ENCODE measurements around the gene GNAQ. TPM values are rescaled to one million over a fixed set of nuclear protein-coding genes. Genes with fewer than 3 reads are reported as not detected.
A peak's percentile ranks its signal among the peaks of the same experiment; 100 is the strongest.

The GNAQ gene
- total RNA-seq, 1 donor from 2014 or later = 16.2 TPM

- peaks cover 3 to 23% (median 12%) of the 10 kb centered on the region in 3 donors for H3K4me1 ChIP-seq (ENCODE audit: control insufficient read depth in 3 of 3, insufficient read depth in 3 of 3, low read length in 3 of 3)
- H3K27me3 ChIP-seq (ENCODE audit: control insufficient read depth in 3 of 3, insufficient read depth in 3 of 3, low read length in 3 of 3) = no peaks in the 10 kb centered on the region
Observed at GRCh38 chr9:78032730-78033457, 1.3 kb upstream of the GNAQ start.

GRCh38 chr9:78031893-78032729 lies 500 bp upstream of the GNAQ start:
- H3K27me3 ChIP-seq (ENCODE audit: control insufficient read depth in 3 of 3, insufficient read depth in 3 of 3, low read length in 3 of 3) = no peaks in the 10 kb centered on the region
- H3K9ac ChIP-seq (ENCODE audit: low read depth in 1 of 3, low read length in 3 of 3) = peak overlapping the region; percentile 76 to 89 (median 86)
- H3K27ac ChIP-seq (ENCODE audit: low read depth, low read length) = peak overlapping the region; percentile 77
- no peaks in the 10 kb centered on the region for H3K36me3 ChIP-seq (ENCODE audit: control insufficient read depth in 3 of 3, insufficient read depth in 3 of 3, low read length in 3 of 3)
- no peaks in the 10 kb centered on the region for H3K9me3 ChIP-seq (ENCODE audit: control insufficient read depth in 3 of 3, low read length in 3 of 3)
- peaks cover 3 to 23% (median 12%) of the 10 kb centered on the region in 3 donors for H3K4me1 ChIP-seq (ENCODE audit: control insufficient read depth in 3 of 3, insufficient read depth in 3 of 3, low read length in 3 of 3)
- H3K4me3 ChIP-seq (ENCODE audit: low read length in 3 of 3) = peak overlapping the region; percentile 70 to 90 (median 76)

More at GRCh38 chr9:78032730-78033457, 1.3 kb upstream of the GNAQ start:
- Histone ChIP-seq H3K36me3 (ENCODE audit: control insufficient read depth in 3 of 3, insufficient read depth in 3 of 3, low read length in 3 of 3) (no peaks in the 10 kb centered on the region), H3K27ac (ENCODE audit: low read depth, low read length) (peak overlapping the region; percentile 77), H3K4me3 (ENCODE audit: low read length in 3 of 3) (peak overlapping the region; percentile 70 to 90 (median 76)), H3K9ac (ENCODE audit: low read depth in 1 of 3, low read length in 3 of 3) (peak overlapping the region; percentile 76 to 89 (median 86)), H3K9me3 (ENCODE audit: control insufficient read depth in 3 of 3, low read length in 3 of 3) (no peaks in the 10 kb centered on the region)

- H3K4me3 ChIP-seq (ENCODE audit: low read length in 3 of 3) = peak overlapping the region; percentile 76 to 83 (median 78)
- no peaks in the 10 kb centered on the region for H3K9me3 ChIP-seq (ENCODE audit: control insufficient read depth in 3 of 3, low read length in 3 of 3)
- H3K4me1 ChIP-seq (ENCODE audit: control insufficient read depth in 3 of 3, insufficient read depth in 3 of 3, low read length in 3 of 3) = peaks cover 8 to 29% (median 16%) of the 10 kb centered on the region in 3 donors
- no peaks in the 10 kb centered on the region for H3K27me3 ChIP-seq (ENCODE audit: control insufficient read depth in 3 of 3, insufficient read depth in 3 of 3, low read length in 3 of 3)
- H3K27ac ChIP-seq (ENCODE audit: low read depth, low read length) = peak overlapping the region; percentile 75
- H3K9ac ChIP-seq (ENCODE audit: low read depth in 1 of 3, low read length in 3 of 3) = peak overlapping the region; percentile 72 to 82 (median 79)
- no peaks in the 10 kb centered on the region for H3K36me3 ChIP-seq (ENCODE audit: control insufficient read depth in 3 of 3, insufficient read depth in 3 of 3, low read length in 3 of 3)
Observed at GRCh38 chr9:78030553-78031443, 813 bp downstream of the GNAQ start.

GRCh38 chr9:78030296-78030552 lies 1.4 kb downstream of the GNAQ start:
- Histone ChIP-seq H3K36me3 (ENCODE audit: control insufficient read depth in 3 of 3, insufficient read depth in 3 of 3, low read length in 3 of 3) (no peaks in the 10 kb centered on the region), H3K4me3 (ENCODE audit: low read length in 3 of 3) (peak overlapping the region; percentile 76 to 83 (median 78)), H3K9me3 (ENCODE audit: control insufficient read depth in 3 of 3, low read length in 3 of 3) (no peaks in the 10 kb centered on the region), H3K9ac (ENCODE audit: low read depth in 1 of 3, low read length in 3 of 3) (peak overlapping the region; percentile 72 to 82 (median 79)), H3K27me3 (ENCODE audit: control insufficient read depth in 3 of 3, insufficient read depth in 3 of 3, low read length in 3 of 3) (no peaks in the 10 kb centered on the region), H3K4me1 (ENCODE audit: control insufficient read depth in 3 of 3, insufficient read depth in 3 of 3, low read length in 3 of 3) (peaks cover 8 to 28% (median 16%) of the 10 kb centered on the region in 3 donors), H3K27ac (ENCODE audit: low read depth, low read length) (peak overlapping the region; percentile 75)

- Histone ChIP-seq H3K9ac (ENCODE audit: low read depth in 1 of 3, low read length in 3 of 3) (peak overlapping the region; percentile 72 to 82 (median 79)), H3K27ac (ENCODE audit: low read depth, low read length) (peak overlapping the region; percentile 75), H3K4me1 (ENCODE audit: control insufficient read depth in 3 of 3, insufficient read depth in 3 of 3, low read length in 3 of 3) (peaks cover 8 to 23% (median 16%) of the 10 kb centered on the region in 3 donors), H3K9me3 (ENCODE audit: control insufficient read depth in 3 of 3, low read length in 3 of 3) (no peaks in the 10 kb centered on the region), H3K36me3 (ENCODE audit: control insufficient read depth in 3 of 3, insufficient read depth in 3 of 3, low read length in 3 of 3) (no peaks in the 10 kb centered on the region), H3K4me3 (ENCODE audit: low read length in 3 of 3) (peak overlapping the region; percentile 76 to 83 (median 78)), H3K27me3 (ENCODE audit: control insufficient read depth in 3 of 3, insufficient read depth in 3 of 3, low read length in 3 of 3) (no peaks in the 10 kb centered on the region)
Observed at GRCh38 chr9:78029551-78030295, 1.9 kb downstream of the GNAQ start.

GRCh38 chr9:78028926-78029325 lies 2.7 kb downstream of the GNAQ start:
- Histone ChIP-seq H3K4me3 (ENCODE audit: low read length in 3 of 3) (peak overlapping the region; percentile 14 to 76 (median 24)), H3K36me3 (ENCODE audit: control insufficient read depth in 3 of 3, insufficient read depth in 3 of 3, low read length in 3 of 3) (no peaks in the 10 kb centered on the region), H3K27ac (ENCODE audit: low read depth, low read length) (no peak overlapping the region), H3K27me3 (ENCODE audit: control insufficient read depth in 3 of 3, insufficient read depth in 3 of 3, low read length in 3 of 3) (no peaks in the 10 kb centered on the region), H3K9me3 (ENCODE audit: control insufficient read depth in 3 of 3, low read length in 3 of 3) (no peaks in the 10 kb centered on the region), H3K9ac (ENCODE audit: low read depth in 1 of 3, low read length in 3 of 3) (peak overlapping the region in 2 of 3 donors; percentile 0 to 20), H3K4me1 (ENCODE audit: control insufficient read depth in 3 of 3, insufficient read depth in 3 of 3, low read length in 3 of 3) (peaks cover 8 to 23% (median 16%) of the 10 kb centered on the region in 3 donors)

- Histone ChIP-seq H3K4me1 (ENCODE audit: control insufficient read depth in 3 of 3, insufficient read depth in 3 of 3, low read length in 3 of 3) (peaks cover 10 to 21% (median 17%) of the 10 kb centered on the region in 3 donors), H3K27me3 (ENCODE audit: control insufficient read depth in 3 of 3, insufficient read depth in 3 of 3, low read length in 3 of 3) (no peaks in the 10 kb centered on the region), H3K9me3 (ENCODE audit: control insufficient read depth in 3 of 3, low read length in 3 of 3) (no peaks in the 10 kb centered on the region), H3K36me3 (ENCODE audit: control insufficient read depth in 3 of 3, insufficient read depth in 3 of 3, low read length in 3 of 3) (no peaks in the 10 kb centered on the region), H3K27ac (ENCODE audit: low read depth, low read length) (no peak overlapping the region), H3K4me3 (ENCODE audit: low read length in 3 of 3) (no peak overlapping the region), H3K9ac (ENCODE audit: low read depth in 1 of 3, low read length in 3 of 3) (no peak overlapping the region)
Observed at GRCh38 chr9:78026947-78027346, 4.7 kb downstream of the GNAQ start.

GRCh38 chr9:78026416-78026815 lies 5.2 kb downstream of the GNAQ start:
- H3K4me1 ChIP-seq (ENCODE audit: control insufficient read depth in 3 of 3, insufficient read depth in 3 of 3, low read length in 3 of 3) = peaks cover 11 to 23% (median 21%) of the 10 kb centered on the region in 3 donors
- H3K27ac ChIP-seq (ENCODE audit: low read depth, low read length) = no peak overlapping the region
- H3K36me3 ChIP-seq (ENCODE audit: control insufficient read depth in 3 of 3, insufficient read depth in 3 of 3, low read length in 3 of 3) = no peaks in the 10 kb centered on the region
- H3K9ac ChIP-seq (ENCODE audit: low read depth in 1 of 3, low read length in 3 of 3) = no peak overlapping the region
- H3K4me3 ChIP-seq (ENCODE audit: low read length in 3 of 3) = no peak overlapping the region
- H3K9me3 ChIP-seq (ENCODE audit: control insufficient read depth in 3 of 3, low read length in 3 of 3) = no peaks in the 10 kb centered on the region
- no peaks in the 10 kb centered on the region for H3K27me3 ChIP-seq (ENCODE audit: control insufficient read depth in 3 of 3, insufficient read depth in 3 of 3, low read length in 3 of 3)

- H3K4me1 ChIP-seq (ENCODE audit: control insufficient read depth in 3 of 3, insufficient read depth in 3 of 3, low read length in 3 of 3) = peaks cover 15 to 30% (median 24%) of the 10 kb centered on the region in 3 donors
- no peak overlapping the region for H3K9ac ChIP-seq (ENCODE audit: low read depth in 1 of 3, low read length in 3 of 3)
- H3K27me3 ChIP-seq (ENCODE audit: control insufficient read depth in 3 of 3, insufficient read depth in 3 of 3, low read length in 3 of 3) = no peaks in the 10 kb centered on the region
- no peaks in the 10 kb centered on the region for H3K36me3 ChIP-seq (ENCODE audit: control insufficient read depth in 3 of 3, insufficient read depth in 3 of 3, low read length in 3 of 3)
- H3K9me3 ChIP-seq (ENCODE audit: control insufficient read depth in 3 of 3, low read length in 3 of 3) = no peaks in the 10 kb centered on the region
- no peak overlapping the region for H3K27ac ChIP-seq (ENCODE audit: low read depth, low read length)
- no peak overlapping the region for H3K4me3 ChIP-seq (ENCODE audit: low read length in 3 of 3)
Observed at GRCh38 chr9:78025186-78025585, 6.4 kb downstream of the GNAQ start.
